GM18861 (cell line): ENCODE results near the gene SCN1B.
A peak's percentile ranks its signal among the peaks of the same experiment; 100 is the strongest.

Experiments used
- ATAC-seq: cut with Tn5 transposase; IDR thresholded peaks from one replicate; pipeline ENCODE4 v1.9.1; 2021; ENCODE audit not compliant: unreplicated experiment

The SCN1B gene

DNA sequence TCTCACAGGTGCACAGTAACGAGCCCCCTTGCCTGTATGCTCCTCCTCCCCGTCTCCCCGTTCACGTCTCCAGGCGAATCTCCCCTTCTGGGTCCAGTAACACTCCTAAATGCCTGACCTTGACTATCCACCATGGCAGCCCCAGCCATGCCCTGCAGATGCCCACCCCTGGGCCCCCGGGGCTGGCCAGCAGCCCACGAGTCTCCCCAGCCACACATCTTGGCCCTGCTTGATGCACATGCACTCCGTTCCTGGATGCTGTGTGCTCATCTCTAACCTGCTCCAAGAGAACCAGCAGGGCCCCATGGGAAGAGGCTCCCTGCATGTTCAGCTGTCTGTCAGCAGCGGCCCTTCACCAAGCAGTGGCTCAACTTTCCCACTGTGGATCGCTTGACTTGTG lies 43.2 kb downstream of the SCN1B start:
- ATAC-seq = no peak

DNA sequence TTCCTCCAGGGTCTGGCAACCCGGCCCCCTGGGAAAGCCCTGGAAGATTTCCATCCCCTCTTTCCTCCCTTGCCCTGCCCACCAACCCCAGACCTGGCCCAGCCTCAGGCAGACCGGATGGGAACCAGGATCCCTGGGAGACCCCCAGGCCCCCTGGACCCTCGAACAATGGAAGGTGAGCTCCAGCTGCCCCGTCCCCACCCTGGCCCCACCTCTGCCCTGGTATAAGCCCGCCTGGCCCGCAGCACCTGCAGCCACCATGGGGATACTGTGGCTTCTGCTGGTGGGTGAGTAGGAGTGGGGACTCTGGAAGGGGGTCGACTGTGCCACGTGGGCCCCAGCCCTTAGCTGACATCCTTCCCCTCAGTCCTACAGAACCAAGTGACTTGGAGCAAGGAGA lies 43.7 kb downstream of the SCN1B start:
- ATAC-seq = no peak

DNA sequence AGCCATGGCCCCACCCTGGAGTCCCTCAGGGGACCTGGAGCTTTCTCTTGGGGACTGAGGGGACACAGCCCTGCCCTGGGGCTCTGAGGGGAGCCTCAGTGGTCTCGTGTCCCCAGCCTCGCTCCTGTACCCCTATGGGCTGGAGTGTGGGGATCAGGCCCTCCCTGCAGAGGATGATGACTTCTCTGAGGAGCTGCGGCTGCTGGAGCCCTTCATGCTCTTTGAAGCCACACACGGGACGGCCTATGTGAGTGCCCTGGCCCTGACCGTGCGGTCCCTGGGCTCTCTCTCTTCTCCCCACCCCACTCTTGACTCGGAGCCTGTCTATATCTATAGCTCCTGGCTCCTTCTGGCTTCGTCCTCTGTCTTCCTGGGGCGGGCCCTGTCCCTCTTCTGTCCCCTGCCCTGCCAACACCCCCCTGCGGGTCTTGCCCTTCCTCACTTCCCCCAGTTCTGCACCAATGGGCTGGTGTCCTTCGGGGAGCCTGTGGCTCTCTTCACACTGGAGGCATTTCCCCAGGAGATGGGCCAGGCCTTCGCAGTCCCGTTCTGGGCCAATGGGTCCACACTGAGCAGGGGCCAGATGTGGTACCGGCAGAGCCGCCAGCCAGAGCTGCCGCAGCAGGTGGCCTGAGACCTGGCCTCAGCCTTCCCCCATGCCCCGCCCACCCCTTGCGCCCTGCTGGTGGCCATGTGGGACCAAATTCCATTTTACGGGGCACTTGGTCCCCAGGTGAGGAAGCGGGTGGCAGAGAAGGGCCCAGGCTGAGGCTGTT lies 44.3 kb downstream of the SCN1B start:
- no peak for ATAC-seq

DNA sequence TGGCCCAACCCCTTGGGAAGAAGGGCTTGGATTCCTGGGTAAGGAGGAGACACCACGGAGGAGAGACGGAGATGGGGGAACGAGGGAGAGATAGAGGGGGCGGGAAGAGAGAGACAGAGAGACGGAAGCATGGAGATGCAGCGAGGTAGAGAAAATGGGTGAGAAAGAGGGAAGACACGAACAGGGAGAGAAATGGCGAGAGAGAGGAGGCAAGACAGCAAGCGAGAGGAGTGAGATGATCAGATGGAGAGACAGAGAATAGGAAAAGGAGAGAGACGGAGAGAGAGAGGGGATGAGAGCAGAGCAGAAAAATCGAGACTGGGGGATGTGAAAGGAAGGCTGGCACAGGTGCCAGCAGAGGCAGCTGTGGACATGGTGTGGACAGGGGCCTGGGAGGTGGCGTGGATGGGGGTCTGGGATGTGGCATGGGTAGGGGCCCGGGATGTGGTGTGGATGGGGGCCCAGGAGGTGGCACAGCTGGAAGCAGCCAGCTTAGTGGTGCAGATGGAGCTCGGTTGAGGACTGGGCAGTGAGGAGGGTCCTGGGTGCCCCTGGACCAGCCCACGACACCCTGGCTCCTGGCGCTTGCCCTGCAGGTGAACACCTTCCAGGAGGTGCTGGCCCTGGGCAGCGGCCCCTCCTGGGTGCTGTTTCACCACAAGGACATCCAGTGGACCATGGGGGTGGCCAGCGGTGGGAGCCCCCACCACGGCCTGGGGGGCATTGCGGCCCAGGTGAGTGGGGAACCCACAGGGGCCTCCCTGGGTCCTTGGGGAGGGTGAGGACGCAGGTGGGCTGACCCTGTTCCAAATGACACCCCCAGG lies 45.1 kb downstream of the SCN1B start:
- ATAC-seq = no peak

DNA sequence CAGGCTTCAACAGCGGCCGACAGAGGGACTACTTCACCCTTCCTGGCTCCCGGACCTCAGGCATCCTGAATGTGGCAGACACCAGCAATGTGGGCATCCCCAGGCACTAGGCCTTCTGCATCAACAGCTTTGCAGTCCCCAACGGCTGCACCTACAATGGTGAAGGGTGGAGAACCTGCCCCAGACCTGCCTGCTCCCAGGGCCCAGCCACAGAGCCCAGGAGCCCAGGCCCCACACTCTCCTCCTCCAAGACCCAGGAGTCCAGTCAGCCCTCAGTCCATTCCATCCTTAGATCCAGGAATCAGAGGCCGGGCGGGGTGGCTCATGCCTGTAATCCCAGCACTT lies 45.7 kb downstream of the SCN1B start:
- no peak for ATAC-seq

DNA sequence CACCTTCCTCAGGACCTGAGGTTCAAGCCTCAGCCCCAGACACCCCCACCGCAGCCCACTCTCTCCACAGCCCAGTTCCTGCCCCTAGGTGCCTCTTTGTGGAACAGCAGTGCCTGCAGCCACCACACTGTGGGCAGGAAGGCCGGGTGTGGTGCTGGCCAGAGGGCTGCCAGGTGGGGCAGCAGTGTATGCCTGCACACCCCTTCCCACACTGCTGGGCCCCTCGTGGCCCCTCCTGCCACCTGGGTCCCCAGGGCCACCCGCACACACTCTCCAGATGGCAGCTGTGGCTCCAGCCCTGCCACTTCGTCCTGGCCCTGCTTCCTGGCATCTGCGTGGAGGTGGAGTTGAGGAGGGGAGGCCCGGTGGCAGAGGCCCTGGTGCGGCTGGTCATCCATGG lies 46.4 kb downstream of the SCN1B start:
- ATAC-seq = no peak

DNA sequence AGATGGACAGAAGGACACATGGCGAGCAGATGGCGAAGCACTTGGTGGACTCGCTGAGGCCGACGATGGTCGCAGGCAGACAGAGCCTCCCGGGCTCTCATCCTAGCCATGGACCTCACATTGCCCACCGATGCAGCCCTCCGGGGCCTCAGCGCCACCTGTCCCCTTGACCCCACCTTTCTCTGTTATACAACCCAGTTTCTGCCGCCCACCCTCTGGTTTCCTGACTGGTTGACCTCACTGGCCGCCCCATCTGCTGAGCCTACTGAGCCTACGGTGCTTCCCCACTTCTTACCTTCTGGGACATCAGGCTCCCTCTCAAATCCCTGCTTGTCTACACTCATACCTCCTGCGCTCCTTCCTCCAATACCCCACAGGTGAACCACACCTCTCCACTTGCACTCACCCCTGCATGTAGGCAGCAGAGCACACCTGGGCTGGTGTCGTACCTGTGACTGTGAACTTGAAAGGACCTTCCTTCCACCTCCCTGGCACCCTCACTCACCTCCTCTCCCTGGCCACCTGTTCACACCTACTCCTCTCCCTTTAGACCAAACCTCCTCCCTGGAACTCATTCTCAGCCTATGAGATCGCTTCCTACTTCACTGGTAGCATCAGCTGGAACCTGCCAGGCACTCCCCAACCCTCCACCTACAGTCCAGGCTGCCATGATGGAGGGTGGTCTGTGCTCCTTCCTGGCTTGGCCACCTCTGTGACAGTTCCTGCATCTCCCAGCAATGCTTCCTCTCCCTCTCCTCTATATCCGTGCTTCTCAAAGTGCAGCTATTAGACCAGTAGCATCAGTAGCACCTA lies 47.3 kb downstream of the SCN1B start:
- ATAC-seq = no peak

DNA sequence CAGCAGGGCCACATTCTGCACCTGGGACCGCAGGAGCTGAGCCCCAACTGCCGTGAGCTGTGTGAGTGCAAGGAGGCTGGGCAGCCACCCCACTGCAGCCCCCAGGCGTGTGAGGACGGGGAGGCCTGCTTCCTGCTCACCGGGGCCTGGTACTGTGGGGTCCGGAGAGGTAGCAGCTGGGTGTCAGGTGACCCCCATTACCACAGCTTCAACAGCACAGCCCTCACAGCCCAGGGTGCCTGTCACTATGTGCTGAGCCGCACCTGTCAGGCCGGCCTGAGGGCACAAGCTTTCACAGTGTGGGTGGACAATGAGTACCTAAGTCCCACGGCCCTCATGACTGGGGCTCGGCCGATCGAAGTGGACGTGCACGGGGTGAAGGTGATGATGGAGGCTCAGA lies 49.6 kb downstream of the SCN1B start:
- ATAC-seq = no peak

DNA sequence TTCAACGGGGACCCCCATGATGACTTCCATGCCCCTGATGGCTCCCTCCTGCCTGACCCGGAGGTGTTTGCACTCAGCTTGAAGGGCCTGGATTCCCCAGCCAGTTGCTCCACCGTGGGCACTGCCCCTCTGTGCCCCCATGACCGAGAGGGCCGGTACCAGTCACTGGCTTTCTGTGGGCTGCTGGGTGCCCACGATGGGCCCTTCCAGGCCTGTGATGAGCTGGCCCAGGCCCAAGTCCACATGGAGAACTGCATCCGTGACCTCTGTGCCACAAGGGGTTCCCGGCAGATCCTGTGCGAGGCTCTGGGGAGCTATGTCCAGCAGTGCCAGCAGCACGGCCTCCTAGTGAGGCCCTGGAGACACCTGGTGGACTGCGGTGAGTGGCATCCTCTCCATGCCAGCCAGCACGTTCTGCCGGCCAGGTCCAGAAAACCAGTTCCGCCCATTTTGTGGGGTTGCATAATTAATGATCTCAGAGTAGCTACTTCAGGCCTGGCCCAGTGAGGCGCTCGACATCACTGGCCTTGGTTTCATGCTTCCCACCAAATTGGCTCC lies 50.4 kb downstream of the SCN1B start:
- ATAC-seq = no peak

DNA sequence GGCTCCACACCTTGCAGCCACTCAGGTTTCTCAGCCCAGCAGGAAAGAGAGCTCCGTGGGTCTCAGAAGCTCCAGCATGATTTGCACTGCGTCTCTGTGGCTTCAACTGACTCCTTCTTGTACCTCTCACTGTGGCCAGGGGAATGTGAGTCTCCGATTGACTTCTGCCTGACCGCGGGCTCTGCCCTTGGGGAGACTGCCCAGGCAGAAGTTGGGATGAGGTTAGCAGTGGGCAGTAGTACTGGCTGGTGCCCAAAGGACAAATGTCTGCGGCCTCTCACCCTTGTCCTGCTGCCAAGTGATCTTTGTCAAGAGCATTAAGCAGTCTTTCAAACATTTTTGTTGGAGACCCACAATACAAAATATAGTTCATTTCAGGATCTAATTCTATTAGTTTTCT lies 50.9 kb downstream of the SCN1B start:
- no peak for ATAC-seq

DNA sequence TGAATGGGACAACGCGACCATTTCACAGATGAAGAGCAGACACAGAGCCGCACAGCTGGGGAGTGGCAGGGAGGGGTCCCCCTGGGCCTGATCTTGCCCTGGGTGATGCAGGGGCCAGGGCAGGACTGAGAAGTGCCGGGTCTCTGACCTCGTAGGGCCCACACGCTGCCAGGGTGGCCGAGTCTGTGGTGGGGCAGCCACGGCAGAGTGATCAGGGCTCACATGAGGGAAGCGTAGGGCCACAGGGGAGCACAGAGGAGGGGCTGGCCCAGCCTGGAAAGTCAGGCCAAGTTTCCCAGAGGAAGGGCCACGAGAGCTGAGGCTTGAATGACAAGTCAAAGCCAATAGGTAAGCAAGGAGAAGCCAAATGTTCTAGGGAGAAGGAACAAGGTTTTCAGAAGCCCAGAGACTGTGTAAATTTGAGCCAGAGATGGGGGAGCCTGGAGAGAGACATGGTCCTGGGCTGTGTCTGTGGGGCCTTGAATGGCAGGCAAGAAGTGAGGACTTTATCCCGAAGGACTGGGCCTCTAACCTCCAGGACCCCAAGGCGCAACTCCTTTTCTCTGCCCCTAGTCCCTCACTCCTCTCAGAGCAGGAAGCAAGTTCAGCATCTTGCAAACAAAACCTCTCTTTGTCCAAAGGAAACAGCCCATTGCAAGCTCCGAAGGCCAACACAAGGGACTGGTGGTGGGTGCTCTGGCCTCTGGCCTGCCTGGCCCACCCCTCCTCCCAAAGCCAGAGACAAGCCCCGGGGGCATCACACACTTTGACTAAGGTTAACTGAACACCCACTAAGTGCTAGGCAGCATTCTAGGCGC lies 53.6 kb downstream of the SCN1B start:
- no peak for ATAC-seq

DNA sequence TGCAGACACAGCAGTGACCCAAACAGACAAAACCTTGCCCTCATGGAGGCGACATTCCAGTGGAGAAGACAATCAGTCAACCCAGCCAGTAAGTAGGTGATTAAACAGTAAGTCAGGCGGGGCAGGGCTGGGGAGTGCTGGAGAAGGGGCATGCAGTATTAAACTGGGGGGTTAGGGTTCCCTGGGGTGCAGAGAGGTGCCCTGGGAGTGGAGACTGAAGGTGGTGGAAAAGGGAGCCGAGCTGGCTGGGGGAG lies 54.2 kb downstream of the SCN1B start:
- no peak for ATAC-seq

DNA sequence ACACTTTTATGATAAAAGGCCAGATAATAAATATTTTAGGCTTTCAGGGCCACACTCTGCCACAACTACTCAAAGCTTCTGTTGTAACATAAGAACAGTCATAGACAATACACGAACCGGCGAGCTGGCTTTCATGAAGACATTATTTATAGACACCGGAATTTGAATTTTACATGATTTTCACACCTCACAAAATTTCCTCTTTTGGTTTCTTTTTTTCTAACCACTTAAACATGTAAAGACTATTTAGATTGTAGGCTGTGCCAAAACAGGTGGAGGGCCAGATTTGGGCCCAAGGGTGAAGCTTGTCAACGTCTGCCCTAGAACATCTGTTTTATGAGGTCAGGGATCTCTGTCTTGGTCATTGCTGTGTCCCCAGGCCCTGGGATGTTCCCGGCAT lies 55.7 kb downstream of the SCN1B start:
- ATAC-seq = peak; percentile 56

DNA sequence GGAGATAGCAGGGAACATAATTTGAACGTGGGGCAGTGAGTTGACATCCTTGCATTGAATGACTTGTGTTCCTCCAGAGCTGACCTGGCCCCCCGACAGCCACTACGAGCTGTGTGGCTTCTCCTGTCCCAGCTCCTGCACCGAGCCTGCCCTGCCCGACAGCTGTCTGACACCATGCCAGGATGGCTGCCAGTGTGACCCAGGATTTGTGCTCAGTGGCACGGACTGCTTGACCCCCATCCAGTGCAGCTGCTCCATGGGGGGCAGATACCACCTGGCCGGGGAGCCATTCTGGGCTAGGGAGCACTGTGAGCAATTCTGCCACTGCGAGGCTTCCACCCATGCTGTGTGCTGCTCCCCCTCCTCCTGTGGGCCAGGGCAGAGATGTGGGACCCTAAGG lies 56.2 kb downstream of the SCN1B start:
- no peak for ATAC-seq

DNA sequence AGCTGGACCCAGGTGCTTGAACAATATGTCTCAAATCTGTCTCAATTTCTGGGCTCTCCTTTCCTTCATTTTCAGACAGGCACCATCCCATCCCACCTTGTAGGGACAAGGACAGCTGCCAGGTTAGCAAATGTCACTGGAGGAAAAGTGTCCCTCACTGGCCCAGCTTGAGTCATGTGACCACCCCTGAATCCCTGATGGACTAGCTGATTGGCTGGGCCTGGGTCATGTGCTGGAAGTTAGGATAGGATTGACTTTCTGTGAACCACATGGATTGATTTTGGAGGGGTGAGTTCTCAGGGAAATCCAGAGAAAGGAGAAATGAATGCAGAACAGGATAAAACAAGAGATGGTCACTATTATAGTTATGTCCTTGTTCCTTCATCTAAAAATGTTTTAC lies 57.1 kb downstream of the SCN1B start:
- no peak for ATAC-seq

DNA sequence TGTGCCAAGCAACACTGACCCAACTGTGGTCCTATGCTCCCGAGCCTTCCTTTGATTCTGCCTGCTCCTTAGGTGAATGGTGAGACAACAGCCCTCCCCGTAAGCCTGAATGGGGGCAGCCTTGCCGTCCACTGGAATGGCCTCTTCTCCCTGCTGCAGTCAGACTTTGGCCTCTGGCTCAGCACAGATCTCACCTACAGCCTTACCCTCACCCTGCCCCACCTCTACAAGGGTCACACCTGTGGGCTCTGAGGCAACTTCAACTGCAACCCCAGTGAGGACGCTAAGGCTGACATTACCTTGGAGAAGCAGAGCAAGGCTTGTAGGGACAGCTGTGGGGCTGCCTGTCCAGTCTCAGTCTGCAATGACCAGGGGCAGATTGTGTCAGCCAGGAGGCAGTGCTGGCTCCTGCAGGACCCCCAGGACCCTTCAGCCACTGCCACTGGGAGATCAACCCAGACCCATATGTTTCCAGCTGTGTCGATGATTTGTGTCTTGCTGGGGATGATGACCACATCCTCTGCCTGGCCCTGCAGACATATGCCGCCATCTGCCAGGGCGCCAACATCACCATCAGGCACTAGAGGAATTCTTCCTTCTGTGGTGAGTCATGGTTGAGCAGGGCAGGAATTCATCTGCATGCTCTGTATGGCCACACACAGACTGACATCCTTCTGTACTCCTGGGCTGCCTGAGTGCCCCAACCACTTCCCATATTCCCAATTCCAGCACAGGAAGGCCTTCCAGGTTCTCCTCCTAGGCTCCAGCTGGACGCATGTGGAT lies 58.1 kb downstream of the SCN1B start:
- no peak for ATAC-seq

DNA sequence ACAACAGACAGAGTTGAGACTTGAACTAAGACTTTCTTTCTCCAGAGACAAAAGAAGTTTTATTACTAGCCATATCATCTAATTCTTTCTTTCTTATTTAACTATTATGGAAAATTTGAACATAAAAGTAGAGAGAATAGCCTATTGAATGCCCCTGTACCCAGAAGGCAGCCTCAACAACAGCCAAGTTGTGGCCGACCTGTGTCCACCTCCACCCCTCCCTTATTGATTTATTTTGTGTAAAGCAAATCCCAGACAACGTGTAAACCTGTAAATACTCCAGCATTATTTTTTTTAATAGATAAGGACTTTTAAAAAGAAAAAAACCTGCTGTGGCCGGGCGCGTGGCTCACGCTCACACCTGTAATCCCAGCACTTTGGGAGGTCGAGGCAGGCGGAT lies 59.3 kb downstream of the SCN1B start:
- no peak for ATAC-seq
